GM19351 (cell line): ENCODE measurements around the gene MICAL2.
A peak's percentile ranks its signal among the peaks of the same experiment; 100 is the strongest.

Experiments used
- ATAC-seq: cut with Tn5 transposase; IDR thresholded peaks from one replicate; pipeline ENCODE4 v1.9.1; 2021; ENCODE audit warnings: mild to moderate bottlenecking, moderate library complexity; ENCODE audit not compliant: unreplicated experiment

Gene MICAL2

GRCh38 chr11:12221051-12221535 is 110.7 kb downstream of the MICAL2 start:
- no peak for ATAC-seq

GRCh38 chr11:12222055-12222792 is 111.8 kb downstream of the MICAL2 start:
- ATAC-seq, result no peak

DNA sequence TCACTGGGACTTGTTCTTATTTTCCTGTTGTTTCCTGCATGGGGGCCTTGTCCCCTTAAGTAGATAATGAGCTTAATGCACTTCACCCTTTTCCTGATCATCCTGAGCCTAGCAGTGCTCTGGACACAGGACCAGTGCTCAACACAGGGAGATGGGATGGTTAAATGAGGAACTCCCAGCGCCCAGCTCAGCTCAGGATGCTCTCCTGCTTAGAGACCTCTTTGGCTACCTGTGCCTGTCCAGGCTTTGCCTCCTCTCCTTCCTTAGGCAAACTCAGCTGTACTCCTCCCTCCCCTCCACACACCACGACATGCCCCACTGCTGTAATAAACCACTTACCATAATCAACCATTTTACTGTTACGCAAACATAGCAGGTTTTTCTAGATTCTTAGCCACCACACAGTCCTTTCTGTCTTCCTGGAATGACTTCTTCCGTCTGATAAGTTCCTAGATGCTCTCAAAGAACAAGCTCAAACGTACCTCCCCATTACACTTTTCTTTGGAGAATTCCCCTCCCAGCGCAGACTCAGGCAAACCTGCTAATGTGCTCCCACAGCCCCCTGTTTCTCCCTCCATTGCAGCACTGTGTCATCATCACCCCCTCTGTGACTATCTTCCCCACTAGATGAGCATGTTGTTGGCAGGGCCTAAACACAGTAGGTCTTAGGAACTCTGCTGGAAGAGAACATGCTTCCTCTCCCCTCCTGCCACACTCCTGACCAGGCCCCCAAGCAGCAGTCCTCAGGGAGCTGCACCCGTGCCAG is 113.6 kb downstream of the MICAL2 start:
- ATAC-seq, result peak; percentile 14

GRCh38 chr11:12224537-12224893 is 114.1 kb downstream of the MICAL2 start:
- peak; percentile 98 for ATAC-seq

GRCh38 chr11:12225046-12225739 is 114.8 kb downstream of the MICAL2 start:
- no peak for ATAC-seq

DNA sequence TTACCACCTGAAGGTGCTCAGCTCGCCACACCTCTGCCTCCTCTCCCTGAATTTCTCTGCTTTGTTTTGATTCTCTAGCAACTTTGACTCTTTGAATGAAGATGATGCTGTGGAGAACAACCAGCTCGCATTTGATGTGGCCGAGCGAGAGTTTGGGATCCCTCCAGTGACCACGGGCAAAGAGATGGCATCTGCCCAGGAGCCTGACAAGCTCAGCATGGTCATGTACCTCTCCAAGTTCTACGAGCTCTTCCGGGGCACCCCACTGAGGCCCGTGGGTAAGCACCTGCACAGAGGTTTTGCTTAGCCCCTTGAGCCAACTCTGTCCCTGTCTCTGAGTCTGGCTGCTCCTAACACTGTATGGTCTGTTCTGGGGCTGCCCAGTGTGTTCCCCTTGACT is 115.7 kb downstream of the MICAL2 start:
- no peak for ATAC-seq

GRCh38 chr11:12229450-12230229 is 119.2 kb downstream of the MICAL2 start:
- no peak for ATAC-seq

DNA sequence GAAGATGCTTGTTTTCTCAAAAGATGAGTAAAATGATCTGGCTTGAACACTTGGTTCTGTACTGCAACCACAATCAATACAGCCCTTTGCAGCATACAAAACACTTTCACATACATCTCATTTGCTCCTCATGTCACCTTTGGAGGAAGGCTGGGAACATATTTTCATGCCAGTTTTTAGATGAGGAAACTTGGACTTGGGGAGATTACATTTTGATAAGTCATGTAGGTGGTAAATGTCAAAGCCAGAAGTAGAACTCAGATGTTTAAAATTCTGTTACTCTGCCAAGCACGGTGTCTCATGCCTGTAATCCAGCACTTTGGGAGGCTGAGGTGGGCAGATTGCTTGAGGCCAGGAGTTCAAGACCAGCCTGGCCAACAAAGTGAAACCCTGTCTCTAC is 121.8 kb downstream of the MICAL2 start:
- ATAC-seq, result no peak

GRCh38 chr11:12232817-12233601 is 122.6 kb downstream of the MICAL2 start:
- ATAC-seq, result no peak

DNA sequence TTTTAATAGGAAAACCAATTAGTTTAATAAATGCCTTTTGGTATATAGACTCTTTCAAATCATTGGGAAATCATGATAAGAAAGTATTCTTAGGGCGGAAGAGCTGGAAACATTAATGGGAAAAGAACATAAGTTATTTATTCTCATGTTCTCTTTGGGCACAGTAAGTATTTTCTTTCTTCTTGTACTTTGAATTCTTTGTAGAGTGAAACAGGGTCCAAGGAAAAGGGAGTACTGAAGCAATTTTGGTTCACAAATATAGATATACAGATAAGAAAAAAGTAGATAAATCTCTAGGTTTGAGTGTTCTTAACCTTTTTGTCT is 123.2 kb downstream of the MICAL2 start:
- ATAC-seq, result no peak

GRCh38 chr11:12234221-12234620 is 123.8 kb downstream of the MICAL2 start:
- no peak for ATAC-seq

DNA sequence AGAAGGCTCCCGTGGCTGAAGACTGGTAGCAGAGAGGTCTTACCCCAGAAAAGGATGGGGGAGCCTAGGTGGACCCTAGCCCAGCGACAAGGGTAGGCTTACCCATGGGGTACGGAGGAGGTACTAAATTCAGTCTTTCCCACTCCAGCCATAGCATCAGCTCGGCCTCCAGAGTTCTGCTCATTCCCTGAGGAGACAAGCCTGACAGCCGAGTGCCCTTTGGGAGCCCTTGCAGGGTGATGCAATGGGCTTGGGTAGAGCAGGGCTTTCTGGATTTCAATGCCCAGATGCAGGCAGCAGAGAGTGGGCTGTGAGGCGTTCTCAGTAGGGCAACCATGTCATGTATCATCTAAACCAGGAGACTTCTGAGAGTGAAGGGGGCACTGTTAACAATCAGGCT is 124.7 kb downstream of the MICAL2 start:
- no peak for ATAC-seq

DNA sequence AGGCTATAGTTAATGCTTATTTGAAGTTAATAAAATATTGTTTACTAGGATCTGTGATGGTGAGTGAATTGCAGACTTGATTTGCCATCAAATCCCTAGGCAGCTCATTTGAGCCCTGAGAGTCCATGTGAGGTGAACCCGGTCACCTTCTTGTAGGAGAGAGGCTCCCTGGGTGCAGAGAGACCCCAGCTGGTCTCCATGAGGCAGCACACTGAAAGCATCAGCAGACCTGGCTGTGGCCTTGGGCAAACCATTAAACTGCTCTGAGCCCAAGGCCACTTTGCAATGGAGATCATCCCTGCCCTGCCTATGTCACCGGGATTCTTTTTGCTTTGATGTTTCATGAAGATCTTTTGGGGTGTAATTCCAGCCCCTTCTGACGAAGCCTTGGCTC is 125.2 kb downstream of the MICAL2 start:
- ATAC-seq, result no peak

DNA sequence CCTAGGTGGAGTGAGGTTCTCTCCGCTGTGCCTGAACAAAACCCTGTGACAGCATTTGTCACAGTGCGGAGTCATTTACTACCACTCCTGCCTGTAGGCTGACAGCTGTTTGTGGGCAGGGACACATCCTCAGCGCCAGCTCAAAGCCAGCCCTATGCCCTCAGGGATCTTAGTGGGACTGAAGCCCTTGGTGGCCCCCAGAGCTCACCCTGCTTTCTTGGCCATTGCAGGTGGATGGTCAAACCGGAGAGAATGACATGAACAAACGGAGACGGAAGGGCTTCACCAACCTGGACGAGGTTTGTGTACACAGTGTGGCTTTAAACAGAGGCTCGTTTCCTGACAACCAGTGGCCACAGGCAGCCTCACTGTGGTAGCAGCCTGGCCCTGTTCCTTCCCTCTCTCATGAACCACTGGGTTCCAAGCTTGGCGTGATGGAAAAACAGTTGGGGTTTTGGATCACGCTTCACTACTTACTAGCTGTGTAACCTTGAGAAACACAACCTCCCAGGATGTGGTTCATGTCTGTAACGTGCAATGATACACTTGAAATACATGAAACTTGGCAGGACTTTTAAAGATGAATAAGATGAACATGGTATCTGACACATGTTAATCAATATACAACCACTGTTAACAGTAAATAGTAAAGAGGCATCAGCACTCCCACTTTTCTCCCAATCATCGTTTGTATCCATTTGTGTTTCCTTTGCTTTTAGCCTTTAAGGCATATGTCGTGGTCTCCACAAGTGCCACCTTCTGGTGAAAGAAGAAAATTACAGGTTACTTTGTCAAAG is 125.8 kb downstream of the MICAL2 start:
- peak; percentile 78 for ATAC-seq

DNA sequence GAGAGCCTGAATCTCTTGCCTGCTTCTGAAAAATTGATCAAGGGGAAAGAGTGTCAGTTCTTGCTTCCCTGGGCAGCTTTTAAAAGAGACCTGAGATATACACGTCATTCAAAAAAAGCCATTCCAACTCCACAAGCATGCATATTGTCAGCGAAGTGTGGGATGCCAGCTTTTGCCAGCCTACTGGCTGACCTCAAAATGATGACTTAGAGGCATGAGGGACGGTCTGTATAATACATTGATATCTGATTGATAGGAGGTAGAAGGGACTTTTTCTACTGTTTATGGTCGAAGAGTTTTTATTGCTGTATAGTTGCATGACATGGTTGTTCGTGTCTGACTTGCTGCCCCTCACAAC is 126.3 kb downstream of the MICAL2 start:
- ATAC-seq, result no peak

- no peak for ATAC-seq
Measured at GRCh38 chr11:12237381-12237784, 127.0 kb downstream of the MICAL2 start.

- no peak for ATAC-seq
Measured at GRCh38 chr11:12238420-12238819, 128.0 kb downstream of the MICAL2 start.

GRCh38 chr11:12239396-12239795 is 129.0 kb downstream of the MICAL2 start:
- no peak for ATAC-seq

- ATAC-seq, result no peak
Measured at GRCh38 chr11:12239804-12240371, 129.5 kb downstream of the MICAL2 start.
